ENCODE data around the gene POLR3A.

Gene POLR3A

DNA sequence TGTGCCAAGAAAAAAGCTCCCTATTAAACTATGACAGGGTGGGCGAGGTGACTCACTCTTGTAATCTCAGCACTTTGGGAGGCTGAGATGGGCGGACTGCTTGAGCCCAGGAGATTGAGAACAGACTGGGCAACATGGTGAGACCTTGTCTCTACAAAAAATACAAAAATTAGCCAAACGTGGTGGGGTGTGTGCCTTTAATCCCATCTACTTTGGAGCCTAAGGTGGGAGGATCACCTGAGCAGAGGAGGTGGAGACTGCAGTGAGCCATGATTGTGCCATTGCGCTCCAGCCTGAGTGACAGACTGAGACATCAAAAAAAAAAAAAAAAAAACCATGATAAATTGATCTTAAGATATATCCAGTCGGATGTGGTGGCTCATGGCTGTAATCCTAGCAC lies 11.5 kb downstream of the POLR3A start:
- no peak overlapping the region for H3K27ac ChIP-seq (ENCODE audit: low read depth, low read length)
- H3K9ac ChIP-seq (ENCODE audit: low read depth, low read length), result no peak overlapping the region
- peaks cover 99% of the 10 kb centered on the region for H3K36me3 ChIP-seq (ENCODE audit: insufficient read depth, low read length)
- H3K9me3 ChIP-seq (ENCODE audit: insufficient read depth, low read depth, low read length), result no peaks in the 10 kb centered on the region
- no peak overlapping the region for H3K4me3 ChIP-seq (ENCODE audit: low read length)
- 90% methylated on average over 5 of the region's 5 CpGs for WGBS
- H3K27me3 ChIP-seq (ENCODE audit: insufficient read depth, low read length), result no peaks in the 10 kb centered on the region
- no peaks in the 10 kb centered on the region for H3K4me1 ChIP-seq (ENCODE audit: insufficient read depth, low read length)

GRCh38 chr10:78015546-78015945 lies 13.8 kb downstream of the POLR3A start:
- no peak overlapping the region for H3K27ac ChIP-seq (ENCODE audit: low read depth, low read length)
- peaks cover 99% of the 10 kb centered on the region for H3K36me3 ChIP-seq (ENCODE audit: insufficient read depth, low read length)

GRCh38 chr10:78013564-78013963 lies 15.8 kb downstream of the POLR3A start:
- H3K27ac ChIP-seq (ENCODE audit: low read depth, low read length), result no peak overlapping the region
- H3K36me3 ChIP-seq (ENCODE audit: insufficient read depth, low read length), result peaks cover 98% of the 10 kb centered on the region
- no peaks in the 10 kb centered on the region for H3K4me1 ChIP-seq (ENCODE audit: insufficient read depth, low read length)
- H3K9me3 ChIP-seq (ENCODE audit: insufficient read depth, low read depth, low read length), result no peaks in the 10 kb centered on the region
- no peak overlapping the region for H3K9ac ChIP-seq (ENCODE audit: low read depth, low read length)
- WGBS, result 96% methylated on average over 1 of the region's 1 CpG
- no peaks in the 10 kb centered on the region for H3K27me3 ChIP-seq (ENCODE audit: insufficient read depth, low read length)
- H3K4me3 ChIP-seq (ENCODE audit: low read length), result no peak overlapping the region

More at GRCh38 chr10:78015546-78015945, 13.8 kb downstream of the POLR3A start:
- H3K4me3 ChIP-seq (ENCODE audit: low read length), result no peak overlapping the region
- no peaks in the 10 kb centered on the region for H3K27me3 ChIP-seq (ENCODE audit: insufficient read depth, low read length)
- 91% methylated on average over 5 of the region's 5 CpGs for WGBS
- H3K4me1 ChIP-seq (ENCODE audit: insufficient read depth, low read length), result no peaks in the 10 kb centered on the region
- H3K9ac ChIP-seq (ENCODE audit: low read depth, low read length), result no peak overlapping the region
- no peaks in the 10 kb centered on the region for H3K9me3 ChIP-seq (ENCODE audit: insufficient read depth, low read depth, low read length)

- Histone ChIP-seq H3K4me1 (ENCODE audit: insufficient read depth, low read length) (no peaks in the 10 kb centered on the region), H3K9me3 (ENCODE audit: insufficient read depth, low read depth, low read length) (no peaks in the 10 kb centered on the region), H3K4me3 (ENCODE audit: low read length) (no peak overlapping the region), H3K9ac (ENCODE audit: low read depth, low read length) (no peak overlapping the region), H3K27me3 (ENCODE audit: insufficient read depth, low read length) (no peaks in the 10 kb centered on the region), H3K36me3 (ENCODE audit: insufficient read depth, low read length) (peaks cover 98% of the 10 kb centered on the region), H3K27ac (ENCODE audit: low read depth, low read length) (no peak overlapping the region)
- 97% methylated on average over 4 of the region's 4 CpGs for WGBS
These were observed 18.2 kb downstream of the POLR3A start for GRCh38 chr10:78011065-78011464.

DNA sequence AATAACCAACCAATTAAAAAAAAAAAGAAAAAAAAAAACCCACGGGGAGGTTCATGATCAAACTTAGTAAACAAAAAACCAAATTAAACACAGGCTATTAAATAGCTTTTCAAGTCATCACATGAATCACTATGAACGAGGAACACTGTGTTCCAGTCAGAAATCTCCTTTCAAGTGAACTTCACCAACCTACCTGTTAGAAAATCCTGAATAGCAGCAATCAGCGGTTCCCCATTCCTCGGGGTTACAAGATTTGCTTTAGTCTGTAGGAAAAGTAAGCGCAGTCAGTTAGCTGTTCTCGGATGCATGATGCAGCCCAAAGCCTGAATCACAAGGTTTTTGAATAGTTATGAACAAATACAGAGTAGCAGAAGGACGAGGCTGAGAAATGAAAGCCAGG lies 19.0 kb downstream of the POLR3A start:
- WGBS, result 91% methylated on average over 7 of the region's 7 CpGs
- H3K36me3 ChIP-seq (ENCODE audit: insufficient read depth, low read length), result peaks cover 98% of the 10 kb centered on the region

GRCh38 chr10:78009662-78010061 lies 19.7 kb downstream of the POLR3A start:
- Histone ChIP-seq H3K36me3 (ENCODE audit: insufficient read depth, low read length) (peaks cover 98% of the 10 kb centered on the region), H3K4me1 (ENCODE audit: insufficient read depth, low read length) (no peaks in the 10 kb centered on the region), H3K27ac (ENCODE audit: low read depth, low read length) (no peak overlapping the region), H3K9ac (ENCODE audit: low read depth, low read length) (no peak overlapping the region), H3K4me3 (ENCODE audit: low read length) (no peak overlapping the region), H3K27me3 (ENCODE audit: insufficient read depth, low read length) (no peaks in the 10 kb centered on the region), H3K9me3 (ENCODE audit: insufficient read depth, low read depth, low read length) (no peaks in the 10 kb centered on the region)
- WGBS, result 92% methylated on average over 6 of the region's 6 CpGs

More for the DNA sequence above, 19.0 kb downstream of the POLR3A start:
- Histone ChIP-seq H3K9me3 (ENCODE audit: insufficient read depth, low read depth, low read length) (no peaks in the 10 kb centered on the region), H3K27ac (ENCODE audit: low read depth, low read length) (no peak overlapping the region), H3K4me1 (ENCODE audit: insufficient read depth, low read length) (no peaks in the 10 kb centered on the region), H3K4me3 (ENCODE audit: low read length) (no peak overlapping the region), H3K27me3 (ENCODE audit: insufficient read depth, low read length) (no peaks in the 10 kb centered on the region), H3K9ac (ENCODE audit: low read depth, low read length) (no peak overlapping the region)

DNA sequence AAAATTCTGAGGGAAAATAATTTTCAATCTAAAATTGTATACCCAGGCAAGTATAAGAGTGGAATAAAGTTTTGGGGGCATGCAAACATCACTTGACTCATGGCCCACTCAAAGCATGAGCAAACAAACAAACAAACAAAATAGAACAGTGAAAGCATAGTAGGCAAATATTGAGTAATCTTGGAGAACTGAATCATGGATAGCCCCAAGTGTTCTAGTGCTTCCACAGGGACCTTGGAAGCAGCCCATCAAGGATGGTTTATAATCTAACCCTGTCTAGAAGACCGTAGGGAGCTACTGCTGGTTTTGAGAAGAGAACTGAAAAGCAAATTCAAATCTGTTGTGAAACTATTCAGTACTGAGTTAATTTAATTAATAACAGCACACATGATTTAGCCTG lies 22.1 kb downstream of the POLR3A start:
- peaks cover 98% of the 10 kb centered on the region for H3K36me3 ChIP-seq (ENCODE audit: insufficient read depth, low read length)
- 82% methylated on average over 1 of the region's 1 CpG for WGBS
- H3K4me1 ChIP-seq (ENCODE audit: insufficient read depth, low read length), result no peaks in the 10 kb centered on the region
- no peaks in the 10 kb centered on the region for H3K9me3 ChIP-seq (ENCODE audit: insufficient read depth, low read depth, low read length)
- H3K4me3 ChIP-seq (ENCODE audit: low read length), result no peak overlapping the region
- no peaks in the 10 kb centered on the region for H3K27me3 ChIP-seq (ENCODE audit: insufficient read depth, low read length)
- no peak overlapping the region for H3K27ac ChIP-seq (ENCODE audit: low read depth, low read length)
- no peak overlapping the region for H3K9ac ChIP-seq (ENCODE audit: low read depth, low read length)

DNA sequence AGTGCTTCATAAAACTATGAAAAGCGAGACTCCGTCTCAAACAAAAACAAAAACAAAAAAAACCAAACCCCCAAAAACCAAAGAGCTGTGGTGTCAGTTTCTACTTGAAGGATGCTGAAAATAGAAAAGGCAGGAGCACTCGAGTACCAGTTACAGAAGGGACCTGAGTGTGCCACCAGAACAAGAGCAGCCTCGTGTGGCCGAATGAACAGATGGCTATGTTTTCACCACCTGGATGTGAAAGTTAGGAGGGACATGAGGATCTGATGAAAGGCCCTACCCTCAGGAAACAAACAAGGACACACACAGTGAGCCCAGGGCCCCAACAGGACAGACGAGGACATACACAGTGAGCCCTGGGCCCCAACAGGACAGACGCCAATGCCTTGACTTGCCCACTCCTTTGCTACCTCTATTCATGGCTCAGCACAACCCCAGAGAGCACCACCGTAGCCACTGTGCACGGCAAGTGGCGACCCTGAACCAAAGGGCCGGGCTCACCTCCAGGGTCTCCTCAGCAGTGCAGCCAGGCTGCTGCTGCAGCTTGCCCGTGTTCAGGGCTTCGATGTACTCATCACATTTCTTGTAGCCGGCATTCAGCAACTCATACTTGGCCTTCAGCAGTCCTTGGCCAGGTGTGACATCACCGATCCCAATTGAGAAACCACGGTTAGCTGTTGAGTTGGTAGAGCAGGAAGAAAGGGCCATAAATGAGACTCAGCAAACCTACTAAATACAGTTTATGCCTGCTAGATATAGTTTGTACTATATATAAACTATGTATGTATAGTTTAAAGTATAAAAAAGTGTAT lies 24.9 kb downstream of the POLR3A start:
- Histone ChIP-seq H3K4me1 (ENCODE audit: insufficient read depth, low read length) (no peaks in the 10 kb centered on the region), H3K27me3 (ENCODE audit: insufficient read depth, low read length) (no peaks in the 10 kb centered on the region), H3K4me3 (ENCODE audit: low read length) (no peak overlapping the region), H3K9me3 (ENCODE audit: insufficient read depth, low read depth, low read length) (no peaks in the 10 kb centered on the region), H3K36me3 (ENCODE audit: insufficient read depth, low read length) (peaks cover 98% of the 10 kb centered on the region), H3K9ac (ENCODE audit: low read depth, low read length) (no peak overlapping the region), H3K27ac (ENCODE audit: low read depth, low read length) (no peak overlapping the region)
- 94% methylated on average over 16 of the region's 16 CpGs for WGBS

- WGBS, result 100% methylated on average over 3 of the region's 4 CpGs
- Histone ChIP-seq H3K9me3 (ENCODE audit: insufficient read depth, low read depth, low read length) (no peaks in the 10 kb centered on the region), H3K27ac (ENCODE audit: low read depth, low read length) (no peak overlapping the region), H3K9ac (ENCODE audit: low read depth, low read length) (no peak overlapping the region), H3K4me1 (ENCODE audit: insufficient read depth, low read length) (no peaks in the 10 kb centered on the region), H3K27me3 (ENCODE audit: insufficient read depth, low read length) (no peaks in the 10 kb centered on the region), H3K4me3 (ENCODE audit: low read length) (no peak overlapping the region), H3K36me3 (ENCODE audit: insufficient read depth, low read length) (peaks cover 87% of the 10 kb centered on the region)
These were observed 26.6 kb downstream of the POLR3A start for GRCh38 chr10:78002541-78003288.

- WGBS, result 97% methylated on average over 6 of the region's 6 CpGs
- Histone ChIP-seq H3K4me3 (ENCODE audit: low read length) (no peak overlapping the region), H3K36me3 (ENCODE audit: insufficient read depth, low read length) (peaks cover 70% of the 10 kb centered on the region)
These were observed 28.3 kb downstream of the POLR3A start for GRCh38 chr10:78000956-78001472.

DNA sequence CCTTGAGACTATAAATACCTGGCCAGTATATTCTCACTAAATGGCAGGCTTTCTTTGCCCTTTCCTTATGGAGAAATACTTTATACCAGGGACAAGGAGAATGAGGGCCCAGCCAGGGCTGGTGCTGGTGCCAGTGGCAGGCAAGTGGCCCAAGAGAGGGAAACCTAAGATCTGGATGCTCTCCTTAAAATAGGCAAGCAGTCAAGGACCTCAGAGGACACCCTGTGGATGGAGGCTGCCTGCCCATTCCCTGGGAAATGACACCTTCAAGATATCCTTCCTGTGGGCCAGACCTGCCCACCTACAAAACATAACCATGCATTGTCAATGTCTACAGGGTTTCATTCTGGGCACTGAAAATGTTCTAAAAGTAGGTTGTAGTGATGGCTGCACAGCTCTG lies 29.1 kb downstream of the POLR3A start:
- peaks cover 62% of the 10 kb centered on the region for H3K36me3 ChIP-seq (ENCODE audit: insufficient read depth, low read length)
- no peaks in the 10 kb centered on the region for H3K4me1 ChIP-seq (ENCODE audit: insufficient read depth, low read length)
- no peaks in the 10 kb centered on the region for H3K9me3 ChIP-seq (ENCODE audit: insufficient read depth, low read depth, low read length)
- H3K4me3 ChIP-seq (ENCODE audit: low read length), result no peak overlapping the region
- no peak overlapping the region for H3K27ac ChIP-seq (ENCODE audit: low read depth, low read length)
- no peaks in the 10 kb centered on the region for H3K27me3 ChIP-seq (ENCODE audit: insufficient read depth, low read length)
- H3K9ac ChIP-seq (ENCODE audit: low read depth, low read length), result no peak overlapping the region

More at GRCh38 chr10:78000956-78001472, 28.3 kb downstream of the POLR3A start:
- H3K9me3 ChIP-seq (ENCODE audit: insufficient read depth, low read depth, low read length), result no peaks in the 10 kb centered on the region
- no peak overlapping the region for H3K9ac ChIP-seq (ENCODE audit: low read depth, low read length)
- no peaks in the 10 kb centered on the region for H3K27me3 ChIP-seq (ENCODE audit: insufficient read depth, low read length)
- H3K27ac ChIP-seq (ENCODE audit: low read depth, low read length), result no peak overlapping the region
- H3K4me1 ChIP-seq (ENCODE audit: insufficient read depth, low read length), result no peaks in the 10 kb centered on the region

All from HUES64 (cell line).